ENCODE measurements around the gene FBXL7.

Gene FBXL7

DNA sequence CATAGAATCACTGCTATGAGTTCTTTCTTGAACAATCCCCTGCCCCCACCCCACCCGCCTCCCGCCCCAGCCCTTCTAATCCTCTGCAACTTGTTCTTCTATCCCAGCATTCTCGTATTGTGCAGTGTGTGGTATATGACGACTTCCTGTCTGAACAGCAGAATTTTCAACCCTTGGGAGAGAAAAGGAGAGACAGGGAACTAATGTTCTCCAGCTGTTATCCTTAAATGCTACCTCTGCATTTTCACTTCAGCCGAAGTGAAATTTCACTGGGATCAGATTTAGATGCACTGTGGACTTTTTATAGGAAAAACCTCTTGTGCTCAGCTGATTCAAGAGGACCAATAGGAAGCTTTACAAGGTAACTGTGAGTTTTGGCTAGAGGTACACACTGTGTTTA is 2.2 kb downstream of the FBXL7 start:
- DNase-seq (ENCODE audit: low spot score), result no peak

DNA sequence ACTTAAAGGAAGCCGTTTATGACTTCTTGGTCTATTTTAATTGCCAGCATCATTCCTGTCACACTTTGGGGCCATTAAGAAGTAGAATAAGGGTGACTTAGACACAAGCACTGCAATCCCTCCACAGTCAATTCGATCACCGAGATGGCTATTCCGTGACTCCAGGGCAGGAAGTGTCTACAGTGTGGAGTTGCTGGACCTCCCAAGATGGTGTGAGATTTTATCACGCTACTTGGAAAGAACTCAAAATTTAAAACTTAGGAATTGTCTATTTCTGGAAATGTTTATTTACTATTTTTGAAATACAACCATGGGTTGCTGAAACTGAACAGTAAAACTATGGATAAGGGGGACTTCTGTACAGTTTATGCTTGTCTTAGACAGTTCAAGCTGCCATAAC is 6.2 kb downstream of the FBXL7 start:
- no peak for DNase-seq (ENCODE audit: low spot score)

DNA sequence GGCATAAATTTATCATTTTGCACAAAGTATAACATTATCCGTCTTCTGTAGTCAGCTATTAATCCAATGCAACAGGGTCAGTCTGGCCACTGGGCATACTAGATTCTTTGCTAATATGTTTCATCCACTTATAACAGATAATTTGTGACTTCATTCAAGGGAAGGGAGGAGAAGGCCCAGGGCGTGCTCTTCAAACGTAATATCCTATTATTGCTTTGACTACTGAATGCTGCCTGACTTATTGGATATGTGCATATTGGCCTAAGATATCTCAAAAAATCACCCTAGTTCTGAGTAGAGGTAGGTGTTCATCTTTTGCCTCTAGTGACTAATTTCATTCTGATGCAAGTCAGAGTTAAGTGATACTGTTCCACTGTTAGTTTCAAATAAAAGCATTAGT is 6.9 kb downstream of the FBXL7 start:
- DNase-seq (ENCODE audit: low spot score), result no peak

DNA sequence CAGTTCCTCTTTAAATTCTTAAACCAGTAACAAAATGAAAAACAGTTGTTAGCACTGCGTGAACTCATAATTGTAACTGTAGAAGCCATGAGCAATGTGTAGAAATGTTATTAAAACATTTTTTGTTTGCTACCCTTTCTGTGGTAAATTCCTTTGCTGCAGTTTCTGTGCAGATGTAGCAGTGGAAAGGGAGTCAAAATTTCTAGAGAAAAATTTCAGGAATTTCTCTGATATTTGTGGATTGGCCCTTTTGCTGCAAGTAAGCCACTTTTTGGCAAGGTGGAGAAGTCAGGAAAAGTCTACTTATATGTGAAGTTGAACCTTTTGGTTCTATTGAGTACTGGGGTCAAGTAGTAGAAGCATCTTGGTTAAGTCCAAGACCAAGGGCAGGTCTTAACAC is 10.1 kb downstream of the FBXL7 start:
- no peak for DNase-seq (ENCODE audit: low spot score)

DNA sequence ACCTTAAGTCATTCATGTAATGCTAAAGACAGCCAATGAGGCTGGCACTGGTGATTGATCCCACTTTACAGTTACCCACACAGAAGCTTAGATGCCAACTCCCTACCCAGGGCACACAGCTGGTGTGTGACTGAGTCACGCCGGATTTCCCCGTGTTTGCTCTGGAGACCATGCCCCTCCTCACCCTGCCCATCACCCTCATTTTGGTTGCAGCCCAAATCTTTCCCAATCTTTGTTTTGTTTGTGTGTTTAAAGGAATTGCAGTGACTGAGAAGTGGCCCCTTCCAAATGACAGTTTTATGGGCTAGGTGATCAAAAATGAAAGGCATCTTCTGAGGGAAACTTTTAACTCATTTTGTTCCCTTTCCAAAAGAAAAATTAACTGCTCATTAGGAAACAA is 10.9 kb downstream of the FBXL7 start:
- no peak for DNase-seq (ENCODE audit: low spot score)

DNA sequence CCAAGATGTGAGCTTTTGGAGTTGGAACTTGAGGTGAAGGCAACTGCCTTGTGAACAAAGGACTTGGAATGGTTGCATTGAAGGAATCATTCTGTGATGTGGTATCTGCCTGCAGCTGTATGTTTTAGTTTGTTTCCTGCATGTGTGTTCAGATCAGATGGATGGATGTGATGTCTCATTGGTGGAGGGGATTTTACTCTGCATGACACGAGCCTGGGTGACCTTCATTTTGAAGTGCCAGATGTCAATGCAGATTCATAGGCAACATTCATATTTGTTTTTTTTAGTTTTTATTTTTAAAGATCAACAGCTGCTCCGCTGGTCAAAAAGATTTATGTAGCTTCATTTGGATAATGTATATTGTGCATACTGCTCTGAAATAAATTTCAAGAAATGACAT is 13.5 kb downstream of the FBXL7 start:
- no peak for DNase-seq (ENCODE audit: low spot score)

DNA sequence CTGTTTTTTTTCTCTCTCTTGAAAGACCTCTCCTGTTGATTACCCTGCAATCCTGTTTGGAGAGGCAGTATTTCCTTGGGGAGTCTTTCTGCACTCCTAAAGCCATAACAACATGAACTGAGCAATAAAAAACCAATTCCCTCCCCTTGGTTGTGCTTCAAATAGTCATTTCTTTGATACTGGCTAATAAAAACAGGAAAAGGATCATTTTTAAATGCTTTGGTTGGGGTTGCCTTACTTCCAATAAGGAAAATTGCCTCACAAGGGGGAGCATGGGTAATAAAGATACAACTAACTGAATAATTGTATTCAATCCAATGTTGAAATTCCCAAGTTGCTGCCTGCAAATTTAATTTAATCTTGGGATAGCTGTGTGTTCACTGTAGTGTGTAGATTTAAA is 13.9 kb downstream of the FBXL7 start:
- DNase-seq (ENCODE audit: low spot score), result no peak

DNA sequence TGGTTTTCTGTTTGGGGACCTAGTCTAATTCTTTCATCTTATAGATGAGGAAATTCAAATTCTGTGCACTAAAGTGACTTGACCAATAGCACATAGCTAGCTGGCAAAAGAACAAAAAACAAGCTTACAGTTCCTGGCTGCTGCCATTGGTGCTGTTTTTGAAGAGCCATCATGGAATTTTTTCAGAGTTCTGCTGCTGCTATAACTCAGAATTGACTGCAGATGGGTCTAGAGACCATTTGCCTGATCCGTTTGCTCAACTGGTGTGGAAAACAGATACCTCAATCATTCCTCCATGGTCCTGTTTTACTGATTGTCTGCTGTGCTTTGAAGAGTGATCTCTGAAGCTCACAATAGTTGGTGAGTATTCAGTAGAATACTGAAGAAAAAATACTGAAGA is 15.2 kb downstream of the FBXL7 start:
- no peak for DNase-seq (ENCODE audit: low spot score)

DNA sequence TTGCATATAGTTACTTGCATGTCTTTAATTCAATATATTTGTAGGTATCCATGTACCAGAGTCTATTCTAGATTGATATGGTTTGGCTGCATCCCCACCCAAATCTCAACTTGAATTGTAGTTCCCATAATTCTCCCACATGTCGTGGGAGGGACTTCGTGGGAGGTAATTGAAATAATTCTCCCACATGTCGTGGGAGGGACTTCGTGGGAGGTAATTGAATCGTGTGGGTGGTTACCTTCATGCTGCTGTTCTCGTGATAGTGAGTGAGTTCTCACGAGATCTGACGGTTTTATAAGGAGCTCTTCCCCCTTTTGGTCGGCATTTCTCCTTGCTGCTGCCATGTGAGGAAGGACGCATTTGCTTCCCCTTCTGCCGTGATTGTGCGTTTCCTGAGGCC is 16.5 kb downstream of the FBXL7 start:
- no peak for DNase-seq (ENCODE audit: low spot score)

DNA sequence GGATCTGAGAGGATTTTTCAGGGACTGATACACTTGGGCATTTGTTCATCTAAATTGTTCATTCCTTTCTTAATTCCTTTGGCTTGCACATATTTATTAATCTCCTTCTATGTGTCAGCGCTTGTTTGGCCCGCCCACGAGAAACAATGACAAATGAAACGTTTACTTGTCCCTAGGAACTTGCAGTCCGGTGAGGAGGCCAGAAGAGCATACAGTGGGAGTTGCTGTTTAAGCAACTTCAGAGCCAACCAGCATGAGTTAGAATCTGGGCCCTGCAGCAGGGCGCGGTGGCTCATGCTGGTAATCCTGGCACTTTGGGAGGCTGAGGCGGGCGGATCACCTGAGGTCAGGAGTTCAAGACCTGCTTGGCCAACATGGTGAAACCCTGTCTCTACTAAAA is 18.8 kb downstream of the FBXL7 start:
- no peak for DNase-seq (ENCODE audit: low spot score)

DNA sequence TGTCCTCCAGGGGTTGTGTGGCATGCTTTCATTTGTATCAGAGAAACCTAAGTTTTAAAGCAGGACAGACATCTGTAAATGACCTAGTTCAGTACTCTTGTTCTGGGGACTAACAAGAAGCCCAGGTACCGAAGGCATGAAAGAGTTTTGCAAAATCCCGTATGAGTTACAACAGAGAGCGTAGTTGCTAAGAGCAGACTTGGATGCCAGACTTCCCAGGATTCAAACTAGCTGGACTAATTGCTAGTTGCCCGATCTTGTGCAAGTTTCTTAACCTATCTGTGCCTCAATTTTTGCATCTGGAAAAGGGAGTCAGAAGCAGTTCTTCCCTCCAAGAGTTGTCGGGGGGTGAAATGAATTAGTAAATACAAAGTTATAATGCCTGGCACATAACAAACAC is 20.9 kb downstream of the FBXL7 start:
- DNase-seq (ENCODE audit: low spot score), result no peak

DNA sequence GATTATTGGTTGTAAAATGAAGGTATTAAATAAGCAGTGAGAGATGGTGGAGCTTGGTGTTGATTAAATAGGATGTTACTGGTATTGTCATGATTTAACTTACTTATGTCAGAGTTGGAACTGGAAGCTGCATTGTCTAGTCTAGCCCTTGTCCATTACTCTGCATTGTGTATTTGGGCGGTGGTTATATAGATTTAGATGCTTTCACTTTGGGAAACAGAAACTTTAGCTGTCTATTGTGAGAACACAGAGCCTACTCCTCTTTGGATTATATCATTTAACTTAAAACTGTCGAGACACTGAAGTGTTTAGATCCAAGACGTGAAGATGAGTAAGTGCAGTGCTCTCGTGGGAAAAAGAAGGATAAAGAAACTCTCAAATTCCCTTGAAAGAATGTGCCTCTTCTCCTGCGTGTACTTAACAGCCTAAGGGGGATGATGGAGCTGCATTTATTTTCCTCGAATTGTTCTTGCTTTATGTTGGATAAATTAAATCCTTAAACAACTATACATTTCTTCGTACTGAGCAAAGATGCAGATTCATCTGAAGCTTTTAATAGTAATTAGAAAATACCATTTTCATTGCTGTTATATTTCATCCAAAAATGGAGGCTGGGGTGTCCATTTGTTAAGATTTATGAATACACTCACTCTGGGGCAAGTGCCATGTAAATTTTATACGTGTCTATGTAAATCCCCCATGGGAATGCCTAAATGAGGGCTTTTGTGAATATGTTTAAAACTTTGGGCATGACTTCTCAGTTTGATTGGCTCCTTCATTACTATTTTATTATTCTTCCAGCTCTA is 21.6 kb downstream of the FBXL7 start:
- no peak for DNase-seq (ENCODE audit: low spot score)

DNA sequence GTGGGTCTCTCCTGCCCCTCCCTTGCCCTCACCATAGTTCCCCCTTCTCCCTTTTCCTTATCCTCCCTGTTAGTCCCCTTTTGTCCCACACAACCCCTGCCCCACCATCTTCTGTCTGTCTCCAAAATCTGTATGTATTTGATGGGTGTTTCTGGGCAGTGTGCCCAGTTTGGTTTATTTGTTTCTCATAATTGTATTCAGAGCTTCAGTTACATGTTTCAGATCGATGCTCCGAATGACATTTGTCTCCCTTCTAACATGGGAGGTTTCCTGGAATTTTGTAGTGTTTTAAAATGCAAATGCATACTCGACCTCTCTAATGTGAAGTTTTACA is 22.2 kb downstream of the FBXL7 start:
- DNase-seq (ENCODE audit: low spot score), result no peak

DNA sequence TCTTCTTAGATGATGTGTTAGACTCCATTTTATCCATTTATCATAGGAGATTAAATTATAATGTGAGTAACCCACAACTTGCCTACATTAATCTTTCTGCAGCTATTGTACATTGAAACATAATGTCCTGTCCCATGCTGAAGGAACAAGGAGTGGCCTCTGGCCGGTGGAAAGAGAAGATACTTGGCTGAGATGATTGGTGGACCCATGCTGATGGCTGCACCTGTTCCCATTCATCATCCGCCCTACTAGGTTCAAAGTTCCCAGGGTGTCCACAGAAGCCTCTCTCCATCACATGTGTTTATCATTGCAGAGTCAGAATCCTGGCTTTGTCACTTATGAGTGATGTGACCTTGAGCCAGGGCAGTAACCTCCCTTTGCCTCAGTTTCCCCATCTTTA is 24.7 kb downstream of the FBXL7 start:
- no peak for DNase-seq (ENCODE audit: low spot score)

DNA sequence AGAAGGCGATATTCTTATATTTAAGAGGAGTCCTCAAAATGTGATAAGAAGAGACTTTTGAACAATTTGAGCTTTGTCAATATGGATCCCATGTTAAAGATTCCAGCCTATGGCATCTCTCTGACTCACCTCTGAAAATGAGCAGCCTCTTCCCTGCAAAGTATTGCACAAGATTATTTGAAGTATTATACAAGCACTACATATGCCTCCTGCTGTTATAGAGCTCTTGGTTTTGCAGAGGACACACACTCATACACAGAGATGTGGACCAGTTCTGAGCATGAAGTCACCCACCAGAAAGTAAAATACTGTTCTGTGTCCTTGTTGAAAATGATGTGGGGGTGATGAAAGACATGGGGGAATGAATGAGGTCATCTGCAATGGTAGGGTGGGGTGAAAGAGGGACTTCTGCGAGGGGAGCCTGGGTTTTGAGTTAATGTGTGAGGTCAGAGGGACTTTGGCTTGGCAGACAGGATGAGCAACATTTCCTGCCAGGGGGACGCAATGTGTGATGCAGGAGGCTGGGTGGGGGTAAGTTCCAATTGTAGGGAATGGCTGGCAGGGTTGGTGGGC is 25.8 kb downstream of the FBXL7 start:
- no peak for DNase-seq (ENCODE audit: low spot score)

DNA sequence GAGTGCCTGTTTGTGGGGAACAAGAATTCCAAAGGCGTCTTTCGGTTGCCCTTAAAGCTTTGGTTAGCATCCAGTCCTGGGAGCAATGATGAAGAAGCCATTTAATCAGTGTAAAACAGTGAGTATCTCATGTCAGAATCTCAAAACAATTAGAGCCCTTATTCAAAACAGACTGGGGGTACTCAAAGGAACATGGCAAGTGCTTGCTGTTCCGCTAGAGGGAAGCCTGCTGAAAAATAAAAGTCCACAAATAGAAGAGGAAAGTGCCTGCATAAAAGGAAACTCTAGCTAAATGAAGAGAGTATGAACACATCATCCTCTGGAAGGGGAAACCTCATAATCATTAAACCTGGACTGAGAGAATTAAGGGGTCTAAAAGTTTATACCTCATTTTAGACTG is 26.4 kb downstream of the FBXL7 start:
- no peak for DNase-seq (ENCODE audit: low spot score)

DNA sequence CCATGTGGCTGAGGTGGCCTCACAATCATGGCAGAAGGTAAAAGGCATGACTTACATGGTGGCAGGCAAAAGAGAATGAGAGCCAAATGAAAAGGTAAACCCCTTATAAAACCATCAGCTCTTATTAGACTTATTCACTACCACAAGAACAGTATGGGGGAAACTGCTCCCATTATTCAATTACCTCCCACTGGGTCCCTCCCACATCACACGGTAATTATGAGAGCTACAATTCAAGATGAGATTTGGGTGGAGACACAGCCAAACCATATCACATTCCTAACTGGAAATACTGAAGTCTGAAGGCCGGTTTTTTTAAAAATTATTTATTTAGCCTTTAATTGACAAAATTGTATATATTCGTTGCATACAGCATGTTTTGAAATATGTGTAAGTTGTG is 28.5 kb downstream of the FBXL7 start:
- DNase-seq (ENCODE audit: low spot score), result no peak

DNA sequence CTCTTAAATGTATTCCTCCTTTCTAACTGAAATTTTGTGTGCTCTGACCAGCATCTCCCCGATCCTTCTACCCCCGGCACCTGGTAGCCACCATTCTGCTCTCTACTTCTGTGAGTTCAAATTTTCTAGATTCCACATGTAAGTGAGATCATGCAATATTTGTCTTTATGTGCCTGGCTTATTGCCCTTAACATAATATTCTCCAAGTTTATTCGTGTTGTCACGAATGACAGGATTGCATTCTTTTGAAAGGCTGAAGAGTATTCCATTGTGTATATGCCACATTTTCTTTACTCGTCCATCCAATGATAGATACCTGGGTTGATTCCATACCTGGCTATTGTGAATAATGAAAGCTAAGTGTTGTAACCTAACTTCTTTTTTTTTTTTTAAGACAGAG is 29.0 kb downstream of the FBXL7 start:
- DNase-seq (ENCODE audit: low spot score), result no peak

DNA sequence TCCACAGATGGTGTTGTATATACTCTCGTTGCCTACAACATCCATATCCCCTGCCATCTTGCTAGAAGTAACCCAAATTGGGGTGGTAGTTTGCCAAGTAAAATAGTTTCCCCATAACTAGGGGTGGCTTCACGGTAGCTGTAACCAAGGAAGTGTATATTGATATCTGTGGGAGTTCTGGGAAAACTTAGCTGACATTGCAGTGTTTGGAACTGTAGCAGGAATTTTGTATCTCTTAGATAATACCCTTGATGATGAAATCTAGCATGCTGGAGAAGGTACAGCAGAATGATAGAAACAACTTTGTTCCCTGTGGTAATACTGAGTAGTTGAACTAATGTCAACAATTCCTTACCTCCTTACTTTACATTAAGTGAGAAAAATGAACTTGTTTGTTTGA is 29.8 kb downstream of the FBXL7 start:
- DNase-seq (ENCODE audit: low spot score), result no peak

DNA sequence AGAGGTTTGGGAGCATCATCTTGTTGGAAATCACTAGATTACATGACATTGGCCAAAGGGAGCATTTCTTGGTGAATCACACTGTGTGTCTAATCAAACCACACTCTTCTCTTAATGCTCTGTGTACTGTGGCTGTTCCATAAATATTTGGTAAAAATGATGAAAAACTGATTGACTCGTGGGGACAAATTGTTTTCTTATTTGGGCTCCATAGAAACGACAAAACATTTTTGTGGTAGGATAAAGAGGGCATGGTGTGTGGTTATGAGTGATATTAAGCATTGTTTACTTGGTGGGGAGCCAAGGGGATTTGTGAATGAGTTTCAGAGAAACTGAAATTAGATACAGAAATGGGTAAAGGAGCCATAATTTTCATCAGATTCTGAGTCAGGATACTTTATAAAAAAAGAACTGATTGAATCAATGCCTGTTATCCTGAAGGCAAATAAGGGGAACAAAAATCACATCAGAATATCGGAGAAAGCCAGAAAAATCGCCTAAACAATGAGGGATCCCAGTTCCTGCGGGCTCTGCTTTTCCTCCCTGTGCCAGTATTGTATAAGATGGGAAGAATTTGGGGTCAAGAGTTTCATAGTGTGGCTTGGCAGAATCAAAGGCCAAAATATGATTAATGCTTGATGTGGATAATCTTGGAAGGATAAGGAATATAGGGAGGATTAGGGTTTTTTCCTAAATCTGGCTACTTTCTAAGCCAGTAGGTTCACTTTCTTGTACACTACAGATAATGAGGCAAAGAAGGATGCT is 33.3 kb downstream of the FBXL7 start:
- no peak for DNase-seq (ENCODE audit: low spot score)

DNA sequence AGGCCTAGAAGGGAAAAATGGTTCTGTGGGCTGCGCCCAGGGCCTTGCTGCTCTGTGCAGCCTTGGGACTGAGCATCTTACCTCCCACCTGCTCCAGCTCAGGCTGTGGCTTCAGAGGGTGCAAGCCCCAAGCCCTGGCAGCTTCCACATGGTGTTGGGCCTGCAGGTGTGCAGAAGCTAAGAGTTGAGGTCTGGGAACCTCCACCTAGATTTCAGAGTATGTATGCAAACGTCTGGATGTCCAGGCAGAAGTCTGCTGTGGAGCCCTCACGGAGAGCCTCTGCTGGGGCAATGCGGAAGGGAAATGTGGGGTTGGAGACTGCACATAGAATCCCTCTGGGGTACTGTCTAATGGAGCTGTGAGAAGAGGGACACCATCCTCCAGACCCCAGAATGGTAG is 36.0 kb downstream of the FBXL7 start:
- no peak for DNase-seq (ENCODE audit: low spot score)

DNA sequence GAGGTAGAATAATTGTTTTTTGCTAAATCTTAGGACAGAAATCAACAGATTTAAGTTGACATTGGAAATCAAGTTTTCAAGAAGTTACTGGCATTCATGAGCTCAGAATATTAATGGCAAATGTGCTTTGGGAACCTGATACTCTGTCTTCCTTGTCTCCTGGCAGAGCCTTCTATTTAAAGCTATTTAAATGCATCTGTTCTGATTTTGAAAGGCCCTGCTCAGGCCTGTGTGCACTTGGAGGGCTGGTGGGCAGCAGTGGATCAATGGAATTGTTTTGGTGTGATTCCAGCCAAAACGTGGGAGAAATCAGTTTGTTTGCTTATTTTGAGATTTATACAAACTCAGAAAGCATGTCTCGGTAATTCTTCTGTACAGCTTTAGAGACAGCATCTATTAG is 38.5 kb downstream of the FBXL7 start:
- no peak for DNase-seq (ENCODE audit: low spot score)

DNA sequence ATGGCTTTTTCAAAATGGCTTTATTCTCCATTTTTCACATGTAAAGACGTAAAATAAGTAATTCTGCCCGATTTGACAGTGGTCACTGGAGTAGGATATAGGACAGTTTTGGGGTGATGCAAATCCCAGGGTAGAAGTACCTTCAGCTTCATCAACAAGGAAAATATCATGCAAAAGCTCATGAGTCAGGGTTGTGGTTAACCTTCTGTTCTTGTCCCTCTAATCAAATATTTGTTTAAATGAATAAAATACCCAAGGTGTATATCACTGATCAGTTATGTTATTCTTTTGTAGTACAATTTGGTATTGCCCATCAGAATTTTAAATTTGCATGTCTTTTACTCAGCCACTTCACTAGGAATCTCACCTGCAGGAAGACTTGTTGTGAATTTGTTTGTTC is 40.0 kb downstream of the FBXL7 start:
- DNase-seq (ENCODE audit: low spot score), result no peak

DNA sequence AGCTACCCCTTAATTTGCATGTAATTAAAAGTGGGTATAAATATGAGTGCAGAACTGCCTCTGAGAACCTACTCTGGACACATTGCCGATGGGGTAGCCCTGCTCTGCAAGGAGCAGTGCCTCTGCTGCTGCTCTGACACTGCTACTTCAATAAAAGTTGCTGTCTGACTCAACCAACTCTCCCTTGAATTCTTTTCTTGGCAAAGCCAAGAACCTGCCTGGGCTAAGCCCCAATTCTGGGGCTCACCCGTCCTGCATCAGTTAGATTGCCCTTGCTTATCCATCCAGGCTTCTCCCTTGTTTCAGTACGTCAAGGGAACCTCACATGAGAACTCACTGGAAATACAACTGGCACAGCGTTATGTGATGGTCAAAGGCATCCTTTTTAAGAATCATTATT is 44.1 kb downstream of the FBXL7 start:
- no peak for DNase-seq (ENCODE audit: low spot score)
